HL-60/S4 treated with phorbol 12-myristate 13-acetate at 8.2 ng/mL for 4 days and 3 days (cell line): ENCODE results near the gene MIAT.
"Not testable (repeated sequence)": the region's sequence is repeated elsewhere in the genome, so short reads cannot be mapped to it uniquely, and the experiment has no call there.

Experiments used
- in situ Hi-C: fragments of 300-500 bp; cut with MboI; formaldehyde crosslinking; loops from 2 replicates; pipeline ENCODE4 v1.15.0; 2022; ENCODE audit warnings: low sequenced_read_pairs

MIAT gene

GRCh38 chr22:26656891-26657851 lies at the start of gene MIAT:
Gene MIAT, plus strand, starts transcription at chr22:26657588.
- in situ Hi-C loops = no loop called here

- in situ Hi-C loops = no loop called here
These were observed 49.3 kb upstream of the MIAT start for GRCh38 chr22:26608129-26608528.

GRCh38 chr22:26609287-26609686 lies 48.1 kb upstream of the MIAT start:
- in situ Hi-C loops = no loop called here

- in situ Hi-C loops = no loop called here
These were observed 47.1 kb upstream of the MIAT start for GRCh38 chr22:26610072-26610958.

GRCh38 chr22:26610996-26611395 lies 46.4 kb upstream of the MIAT start:
- in situ Hi-C loops = no loop called here

GRCh38 chr22:26612652-26613051 lies 44.7 kb upstream of the MIAT start:
- in situ Hi-C loops = no loop called here

- in situ Hi-C loops = not testable (repeated sequence)
These were observed 43.6 kb upstream of the MIAT start for GRCh38 chr22:26613753-26614152.

- in situ Hi-C loops = no loop called here
These were observed 43.1 kb upstream of the MIAT start for GRCh38 chr22:26614322-26614721.

GRCh38 chr22:26615149-26615548 lies 42.2 kb upstream of the MIAT start:
- in situ Hi-C loops = no loop called here

GRCh38 chr22:26615830-26616435 lies 41.5 kb upstream of the MIAT start:
- in situ Hi-C loops = no loop called here

- in situ Hi-C loops = no loop called here
These were observed 40.7 kb upstream of the MIAT start for GRCh38 chr22:26616650-26617049.

GRCh38 chr22:26617271-26618199 lies 39.9 kb upstream of the MIAT start, which contains the start of gene CRYBB1:
Gene CRYBB1, minus strand, starts transcription at chr22:26618027. Its CDS starts 1,708 bp downstream, at chr22:26616319.
- in situ Hi-C loops = no loop called here

GRCh38 chr22:26618455-26618854 lies 38.9 kb upstream of the MIAT start:
- in situ Hi-C loops = no loop called here

- in situ Hi-C loops = no loop called here
These were observed 37.9 kb upstream of the MIAT start for GRCh38 chr22:26619510-26619909.

GRCh38 chr22:26620197-26620596 lies 37.2 kb upstream of the MIAT start:
- in situ Hi-C loops = no loop called here

GRCh38 chr22:26621663-26622062 lies 35.7 kb upstream of the MIAT start, which contains the start of gene CRYBA4:
Gene CRYBA4, plus strand, starts transcription at chr22:26621963. Its CDS starts 634 bp downstream, at chr22:26622597.
- in situ Hi-C loops = no loop called here

GRCh38 chr22:26623984-26624383 lies 33.4 kb upstream of the MIAT start:
- in situ Hi-C loops = no loop called here

GRCh38 chr22:26624803-26625202 lies 32.6 kb upstream of the MIAT start:
- in situ Hi-C loops = no loop called here

GRCh38 chr22:26629988-26630761 lies 27.2 kb upstream of the MIAT start:
- in situ Hi-C loops = no loop called here
